SK-N-SH (cell line): ENCODE measurements around the gene TPRG1. TPM values are rescaled to one million over a fixed set of nuclear protein-coding genes. Genes with fewer than 3 reads are reported as not detected.

ENCODE experiments used
- CTCF ChIA-PET: fragments of 300-600, 350-600 bp; formaldehyde crosslinking; extraction: SDS; loops from one replicate; lab custom pipeline; 2021; lab: Yijun Ruan, JAX
- POLR2A ChIA-PET: fragments of 350-600 bp; sonication (Branson Sonifier 250); formaldehyde crosslinking; extraction: SDS; loops from one replicate; lab custom pipeline; 2020; ENCODE audit warnings: antibody characterized with exemption, inconsistent platforms; lab: Yijun Ruan, JAX
- DNase-seq: peaks from one replicate; pipeline ENCODE4 v3.0.0; 2012
- H2AFZ ChIP-seq: fragments of 200-600 bp; sonication (generic); 2 replicates; pipeline ENCODE4 v1.8.1; 2016; ENCODE audit warnings: antibody characterized with exemption, mild to moderate bottlenecking, low read depth
- H3F3A ChIP-seq: fragments of 200-600 bp; sonication (generic); replicated peaks from 2 replicates; pipeline ENCODE3; 2016; ENCODE audit warnings: antibody characterized with exemption, mild to moderate bottlenecking; ENCODE audit not compliant: insufficient read depth
- H3K27ac ChIP-seq, 2 experiments: fragments of 200-500 bp in 1 of 2; fragments of 200-600 bp in 1 of 2; sonication (Bioruptor generic) in 1 of 2; sonication (generic), shearing (Covaris generic) in 1 of 2; 2 replicates each; pipeline versions ENCODE4 v1.5.1 to v1.6.1; 2014 to 2016; ENCODE audit warnings: low read depth in 2 of 2, inconsistent platforms in 1 of 2, low read length in 1 of 2, mild to moderate bottlenecking in 1 of 2, mixed read lengths in 1 of 2
- H3K27me3 ChIP-seq: fragments of 200-600 bp; sonication (generic), shearing (Covaris generic); 2 replicates; pipeline ENCODE4 v1.6.1; 2016; ENCODE audit warnings: mixed run types; ENCODE audit not compliant: insufficient read depth
- H3K36me3 ChIP-seq, 2 experiments: fragments of 200-500 bp in 1 of 2; fragments of 200-600 bp in 1 of 2; sonication (Bioruptor generic) in 1 of 2; sonication (generic) in 1 of 2; replicated peaks in 1 of 2; 2 replicates each; pipeline versions ENCODE3 to v1.5.1; 2014 to 2016; ENCODE audit warnings: low read length in 1 of 2, mild to moderate bottlenecking in 1 of 2; ENCODE audit not compliant: insufficient read depth in 2 of 2, control insufficient read depth in 1 of 2
- H3K4me1 ChIP-seq, 2 experiments: fragments of 200-500 bp in 1 of 2; fragments of 200-600 bp in 1 of 2; sonication (Bioruptor generic) in 1 of 2; sonication (generic), shearing (Covaris generic) in 1 of 2; 2 replicates each; pipeline versions ENCODE4 v1.5.1 to v1.6.1; 2014 to 2016; ENCODE audit warnings: low read depth in 1 of 2, low read length in 1 of 2, mixed run types in 1 of 2; ENCODE audit not compliant: insufficient read depth in 2 of 2, control insufficient read depth in 1 of 2
- H3K4me2 ChIP-seq: fragments of 200-600 bp; sonication (generic), shearing (Covaris generic); 2 replicates; pipeline ENCODE4 v1.6.1; 2017; ENCODE audit warnings: mixed run types
- H3K4me3 ChIP-seq, 2 experiments: fragments of 200-500 bp in 1 of 2; fragments of 200-600 bp in 1 of 2; sonication (Bioruptor generic) in 1 of 2; sonication (generic), shearing (Covaris generic) in 1 of 2; 2 replicates each; pipeline versions ENCODE4 v1.5.1 to v1.8.1; 2014 to 2016; ENCODE audit warnings: low read depth in 2 of 2, inconsistent platforms in 1 of 2, low read length in 1 of 2, mild to moderate bottlenecking in 1 of 2, mixed read lengths in 1 of 2, moderate library complexity in 1 of 2
- H3K79me2 ChIP-seq: fragments of 200-600 bp; sonication (generic); 2 replicates; pipeline ENCODE4 v1.8.1; 2017; ENCODE audit warnings: mild to moderate bottlenecking; ENCODE audit not compliant: insufficient read depth
- H3K9ac ChIP-seq: fragments of 200-600 bp; sonication (generic); 2 replicates; pipeline ENCODE4 v1.6.1; 2017; ENCODE audit warnings: mixed run types
- H3K9me2 ChIP-seq: fragments of 200-600 bp; sonication (generic); 2 replicates; pipeline ENCODE4 v1.6.1; 2017; ENCODE audit warnings: mixed run types
- H3K9me3 ChIP-seq: fragments of 200-600 bp; sonication (generic); 2 replicates; pipeline ENCODE4 v1.6.1; 2017; ENCODE audit warnings: mixed run types, mild to moderate bottlenecking, moderate library complexity
- H4K20me1 ChIP-seq: fragments of 200-600 bp; sonication (generic); 2 replicates; pipeline ENCODE4 v1.6.1; 2017; ENCODE audit warnings: mild to moderate bottlenecking, mixed run types; ENCODE audit not compliant: insufficient read depth
- EZH2phosphoT487 ChIP-seq: fragments of 200-600 bp; sonication (generic); IDR thresholded peaks from 2 replicates; pipeline ENCODE4 v1.6.1; 2017; ENCODE audit warnings: low read depth, mixed run types, mild to moderate bottlenecking, antibody characterized with exemption, moderate library complexity, borderline replicate concordance
- FOXM1 ChIP-seq: IDR thresholded peaks from 2 replicates; pipeline ENCODE4 v1.4.0; 2012; ENCODE audit warnings: low read depth, mild to moderate bottlenecking
- GABPA ChIP-seq: IDR thresholded peaks from 2 replicates; pipeline ENCODE4 v1.4.0; 2012; ENCODE audit warnings: low read depth, mild to moderate bottlenecking
- GATA2 ChIP-seq: sonication (generic); formaldehyde crosslinking; IDR thresholded peaks from 2 replicates; pipeline ENCODE4 v1.5.0; 2020; ENCODE audit warnings: mild to moderate bottlenecking, missing genetic modification reagents
- IRF3 ChIP-seq: fragments of 150-350 bp; IDR thresholded peaks from 2 replicates; pipeline ENCODE4 v1.6.1; 2016; ENCODE audit warnings: mild to moderate bottlenecking, low read depth, low read length
- JUND ChIP-seq: IDR thresholded peaks from 2 replicates; pipeline ENCODE4 v1.4.0; 2012
- MEF2A ChIP-seq: IDR thresholded peaks from 2 replicates; pipeline ENCODE4 v1.4.0; 2012; ENCODE audit warnings: low read depth, borderline replicate concordance
- NFIC ChIP-seq: IDR thresholded peaks from 2 replicates; pipeline ENCODE4 v1.4.0; 2012; ENCODE audit warnings: borderline replicate concordance
- NRF1 ChIP-seq: IDR thresholded peaks from 2 replicates; pipeline ENCODE4 v1.6.1; 2012; ENCODE audit warnings: low read depth, mild to moderate bottlenecking, low read length
- POLR2AphosphoS5 ChIP-seq: IDR thresholded peaks from 2 replicates; pipeline ENCODE4 v1.6.1; 2012; ENCODE audit warnings: low read depth, low read length
- RCOR1 ChIP-seq: fragments of 150-350 bp; IDR thresholded peaks from 2 replicates; pipeline ENCODE4 v1.6.1; 2017; ENCODE audit warnings: antibody characterized with exemption, low read length
- RFX5 ChIP-seq: IDR thresholded peaks from 2 replicates; pipeline ENCODE4 v1.6.1; 2012; ENCODE audit warnings: mild to moderate bottlenecking, improper control_type of control experiment, low read length
- SMC3 ChIP-seq: IDR thresholded peaks from 2 replicates; pipeline ENCODE4 v1.6.1; 2012; ENCODE audit warnings: low read depth, low read length, improper control_type of control experiment
- TCF12 ChIP-seq: IDR thresholded peaks from 2 replicates; pipeline ENCODE4 v1.4.0; 2012
- TEAD4 ChIP-seq: IDR thresholded peaks from 2 replicates; pipeline ENCODE4 v1.4.0; 2012; ENCODE audit warnings: mild to moderate bottlenecking, borderline replicate concordance; ENCODE audit not compliant: insufficient read depth
- USF2 ChIP-seq: fragments of 150-350 bp; IDR thresholded peaks from 2 replicates; pipeline ENCODE4 v1.6.1; 2017; ENCODE audit warnings: antibody characterized with exemption, low read length, low read depth, borderline replicate concordance
- polyA plus RNA-seq, 3 experiments: library from polyadenylated mRNA; depleted of rRNA; stranded (reverse); fragments of >200 nt; gene quantifications; 2 replicates each; pipeline ENCODE4 v1.2.3, GENCODE V29; 2012
- TF ChIP-seq, protein P1 (sequence below): IDR thresholded peaks from 2 replicates; pipeline ENCODE4 v1.6.1; 2012; ENCODE audit warnings: mild to moderate bottlenecking, low read depth, low read length, moderate library complexity
- TF ChIP-seq, protein P2 (sequence below): IDR thresholded peaks from 2 replicates; pipeline ENCODE4 v1.4.0; 2012; ENCODE audit warnings: low read depth
- TF ChIP-seq, protein P3 (sequence below): IDR thresholded peaks from 2 replicates; pipeline ENCODE4 v1.4.0; 2012; ENCODE audit warnings: low read depth, borderline replicate concordance

TPRG1 gene
- polyA plus RNA-seq, 1 of the 3 experiments (the other 2 are of a cell fraction): 0.64 TPM

GRCh38 chr3:189188466-189188865, 16.7 kb downstream of the TPRG1 start:
- Histone ChIP-seq H3K9me2 (no peaks in the 10 kb centered on the region), H3K4me2 (no peak overlapping the region), H2AFZ (no peak overlapping the region), H3K27ac (no peak overlapping the region)
- DNase-seq: no peak
- TF ChIP-seq, protein P1, sequence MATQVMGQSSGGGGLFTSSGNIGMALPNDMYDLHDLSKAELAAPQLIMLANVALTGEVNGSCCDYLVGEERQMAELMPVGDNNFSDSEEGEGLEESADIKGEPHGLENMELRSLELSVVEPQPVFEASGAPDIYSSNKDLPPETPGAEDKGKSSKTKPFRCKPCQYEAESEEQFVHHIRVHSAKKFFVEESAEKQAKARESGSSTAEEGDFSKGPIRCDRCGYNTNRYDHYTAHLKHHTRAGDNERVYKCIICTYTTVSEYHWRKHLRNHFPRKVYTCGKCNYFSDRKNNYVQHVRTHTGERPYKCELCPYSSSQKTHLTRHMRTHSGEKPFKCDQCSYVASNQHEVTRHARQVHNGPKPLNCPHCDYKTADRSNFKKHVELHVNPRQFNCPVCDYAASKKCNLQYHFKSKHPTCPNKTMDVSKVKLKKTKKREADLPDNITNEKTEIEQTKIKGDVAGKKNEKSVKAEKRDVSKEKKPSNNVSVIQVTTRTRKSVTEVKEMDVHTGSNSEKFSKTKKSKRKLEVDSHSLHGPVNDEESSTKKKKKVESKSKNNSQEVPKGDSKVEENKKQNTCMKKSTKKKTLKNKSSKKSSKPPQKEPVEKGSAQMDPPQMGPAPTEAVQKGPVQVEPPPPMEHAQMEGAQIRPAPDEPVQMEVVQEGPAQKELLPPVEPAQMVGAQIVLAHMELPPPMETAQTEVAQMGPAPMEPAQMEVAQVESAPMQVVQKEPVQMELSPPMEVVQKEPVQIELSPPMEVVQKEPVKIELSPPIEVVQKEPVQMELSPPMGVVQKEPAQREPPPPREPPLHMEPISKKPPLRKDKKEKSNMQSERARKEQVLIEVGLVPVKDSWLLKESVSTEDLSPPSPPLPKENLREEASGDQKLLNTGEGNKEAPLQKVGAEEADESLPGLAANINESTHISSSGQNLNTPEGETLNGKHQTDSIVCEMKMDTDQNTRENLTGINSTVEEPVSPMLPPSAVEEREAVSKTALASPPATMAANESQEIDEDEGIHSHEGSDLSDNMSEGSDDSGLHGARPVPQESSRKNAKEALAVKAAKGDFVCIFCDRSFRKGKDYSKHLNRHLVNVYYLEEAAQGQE: no peak
- TF ChIP-seq USF2 (no peak), GATA2 (CRISPR knock-in tag) (no peak), FOXM1 (no peak), NRF1 (no peak), MEF2A (no peak), NFIC (no peak), TCF12 (no peak), EZH2phosphoT487 (no peak), GABPA (no peak), RFX5 (no peak), POLR2AphosphoS5 (no peak), SMC3 (no peak), TEAD4 (no peak), RCOR1 (no peak), IRF3 (no peak), JUND (no peak)
- TF ChIP-seq, protein P2, sequence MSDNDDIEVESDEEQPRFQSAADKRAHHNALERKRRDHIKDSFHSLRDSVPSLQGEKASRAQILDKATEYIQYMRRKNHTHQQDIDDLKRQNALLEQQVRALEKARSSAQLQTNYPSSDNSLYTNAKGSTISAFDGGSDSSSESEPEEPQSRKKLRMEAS: no peak
- TF ChIP-seq, protein P3, sequence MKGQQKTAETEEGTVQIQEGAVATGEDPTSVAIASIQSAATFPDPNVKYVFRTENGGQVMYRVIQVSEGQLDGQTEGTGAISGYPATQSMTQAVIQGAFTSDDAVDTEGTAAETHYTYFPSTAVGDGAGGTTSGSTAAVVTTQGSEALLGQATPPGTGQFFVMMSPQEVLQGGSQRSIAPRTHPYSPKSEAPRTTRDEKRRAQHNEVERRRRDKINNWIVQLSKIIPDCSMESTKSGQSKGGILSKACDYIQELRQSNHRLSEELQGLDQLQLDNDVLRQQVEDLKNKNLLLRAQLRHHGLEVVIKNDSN: no peak
- TF ChIP-seq, all 33 proteins: peak for 0
- ChIA-PET POLR2A (no interaction called here), CTCF (no interaction called here)
- Histone ChIP-seq H3K9ac (no peak overlapping the region), H3K4me3 (no peak overlapping the region), H3K9me3 (no peaks in the 10 kb centered on the region), H3K79me2 (no peaks in the 10 kb centered on the region), H3K27me3 (no peaks in the 10 kb centered on the region), H3F3A (no peaks in the 10 kb centered on the region), H3K36me3 (no peaks in the 10 kb centered on the region), H4K20me1 (no peaks in the 10 kb centered on the region), H3K4me1 (no peaks in the 10 kb centered on the region)
